Measurements from ENCODE around the gene NLRC3.

Gene NLRC3

DNA sequence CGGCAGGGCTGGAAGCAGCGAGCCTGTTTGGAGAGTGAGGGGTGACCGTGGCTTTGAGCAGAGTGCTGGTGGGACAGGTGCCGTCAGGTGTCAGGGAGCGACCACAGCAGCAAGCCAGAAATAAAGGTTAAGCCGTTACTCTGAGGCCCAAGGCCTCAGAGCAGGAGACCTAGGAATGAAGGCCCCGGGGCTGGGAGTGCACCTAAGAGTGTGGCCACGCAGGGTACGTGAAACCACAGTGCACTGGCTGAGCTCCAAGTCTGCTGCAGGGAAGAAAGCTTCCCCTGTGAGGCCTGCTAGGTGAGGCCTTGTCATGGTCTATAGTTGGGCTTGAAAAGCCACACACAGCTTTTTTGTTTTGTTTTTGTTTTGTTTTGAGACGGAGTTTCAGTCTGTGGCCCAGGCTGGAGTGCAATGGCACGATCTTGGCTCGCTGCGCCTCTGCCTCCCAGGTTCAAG is 67.7 kb downstream of the NLRC3 start:
- POLR2A ChIA-PET = interaction anchor here (0.7 kb wide), 1 partner anchor 75 kb away, joined by 4 read pairs; no protein-coding TSS in a partner anchor
- H3K4me3 ChIP-seq (ENCODE audit: low read depth, low read length) = no peak overlapping the region
- H3K36me3 ChIP-seq (ENCODE audit: control insufficient read depth in 2 of 2, insufficient read depth in 1 of 2, low read length in 2 of 2) = peaks cover 37 to 80% of the 10 kb centered on the region in 2 experiments
- H3K27ac ChIP-seq (ENCODE audit: extremely low read depth, low read depth, low read length) = 0 out of 2 replicates have a peak overlapping the region, but pooled peaks have one; percentile 31
- peak; percentile 50 for TF ChIP-seq ZIC2 (tag by site-specific recombination; IDR thresholded peaks at IDR 0.05)
- peak; percentile 75; the same call in 1 of the 2 replicates for TF ChIP-seq ZNF449 (tag by site-specific recombination; IDR thresholded peaks at IDR 0.05)
- TF ChIP-seq FEZF1 (tag by site-specific recombination; IDR thresholded peaks at IDR 0.05) = 0 out of 2 replicates have a peak, but pooled peaks have one; percentile 10
- TF ChIP-seq TCF7L2 (IDR thresholded peaks at IDR 0.05; ENCODE audit: borderline replicate concordance, low read depth, low read length) = no peak
- TF ChIP-seq ZNF2 (tag by site-specific recombination; IDR thresholded peaks at IDR 0.05) = no peak
- CTCF ChIA-PET = no interaction called here
- peaks cover 3% of the 10 kb centered on the region; the same call in 1 of the 2 replicates for H3K4me1 ChIP-seq (ENCODE audit: control insufficient read depth, insufficient read depth, low read length)
- no peaks in the 10 kb centered on the region for H3K9me3 ChIP-seq (ENCODE audit: control insufficient read depth, insufficient read depth, low read depth, low read length)

GRCh38 chr16:3508736-3509135 is 68.5 kb downstream of the NLRC3 start:
- TF ChIP-seq ZIC2 (tag by site-specific recombination; IDR thresholded peaks at IDR 0.05) (peak; percentile 25; the same call in 1 of the 2 replicates), KLF17 (tag by site-specific recombination; IDR thresholded peaks at IDR 0.05) (0 out of 2 replicates have a peak, but pooled peaks have one; percentile 62), ZNF19 (tag by site-specific recombination; IDR thresholded peaks at IDR 0.05; ENCODE audit: low read depth) (no peak), KLF1 (tag by site-specific recombination; IDR thresholded peaks at IDR 0.05) (peak; percentile 73)
- CTCF ChIA-PET = no interaction called here
- Histone ChIP-seq H3K27ac (ENCODE audit: extremely low read depth, low read depth, low read length) (0 out of 2 replicates have a peak overlapping the region, but pooled peaks have one; percentile 31), H3K4me1 (ENCODE audit: control insufficient read depth, insufficient read depth, low read length) (peaks cover 3% of the 10 kb centered on the region; the same call in 1 of the 2 replicates), H3K36me3 (ENCODE audit: control insufficient read depth in 2 of 2, insufficient read depth in 1 of 2, low read length in 2 of 2) (peaks cover 37 to 72% of the 10 kb centered on the region in 2 experiments), H3K4me3 (ENCODE audit: low read depth, low read length) (no peak overlapping the region), H3K9me3 (ENCODE audit: control insufficient read depth, insufficient read depth, low read depth, low read length) (no peaks in the 10 kb centered on the region)
- POLR2A ChIA-PET = no interaction called here

- no peak overlapping the region for H3K4me3 ChIP-seq (ENCODE audit: low read depth, low read length)
- no peak for TF ChIP-seq ZNF677 (tag by site-specific recombination; IDR thresholded peaks at IDR 0.05)
- no peak for TF ChIP-seq HOXD13 (CRISPR knock-in tag; IDR thresholded peaks at IDR 0.05; ENCODE audit: borderline replicate concordance)
- no peak for TF ChIP-seq ZNF248 (tag by site-specific recombination; IDR thresholded peaks at IDR 0.05)
- TF ChIP-seq OSR2 (tag by site-specific recombination; IDR thresholded peaks at IDR 0.05) = no peak
- TF ChIP-seq ZNF548 (tag by site-specific recombination; IDR thresholded peaks at IDR 0.05) = no peak
- TF ChIP-seq, protein P1, sequence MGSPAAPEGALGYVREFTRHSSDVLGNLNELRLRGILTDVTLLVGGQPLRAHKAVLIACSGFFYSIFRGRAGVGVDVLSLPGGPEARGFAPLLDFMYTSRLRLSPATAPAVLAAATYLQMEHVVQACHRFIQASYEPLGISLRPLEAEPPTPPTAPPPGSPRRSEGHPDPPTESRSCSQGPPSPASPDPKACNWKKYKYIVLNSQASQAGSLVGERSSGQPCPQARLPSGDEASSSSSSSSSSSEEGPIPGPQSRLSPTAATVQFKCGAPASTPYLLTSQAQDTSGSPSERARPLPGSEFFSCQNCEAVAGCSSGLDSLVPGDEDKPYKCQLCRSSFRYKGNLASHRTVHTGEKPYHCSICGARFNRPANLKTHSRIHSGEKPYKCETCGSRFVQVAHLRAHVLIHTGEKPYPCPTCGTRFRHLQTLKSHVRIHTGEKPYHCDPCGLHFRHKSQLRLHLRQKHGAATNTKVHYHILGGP (tag by site-specific recombination; IDR thresholded peaks at IDR 0.05) = no peak
- no peak for TF ChIP-seq ZNF658 (tag by site-specific recombination; IDR thresholded peaks at IDR 0.05)
- TF ChIP-seq, protein P2, sequence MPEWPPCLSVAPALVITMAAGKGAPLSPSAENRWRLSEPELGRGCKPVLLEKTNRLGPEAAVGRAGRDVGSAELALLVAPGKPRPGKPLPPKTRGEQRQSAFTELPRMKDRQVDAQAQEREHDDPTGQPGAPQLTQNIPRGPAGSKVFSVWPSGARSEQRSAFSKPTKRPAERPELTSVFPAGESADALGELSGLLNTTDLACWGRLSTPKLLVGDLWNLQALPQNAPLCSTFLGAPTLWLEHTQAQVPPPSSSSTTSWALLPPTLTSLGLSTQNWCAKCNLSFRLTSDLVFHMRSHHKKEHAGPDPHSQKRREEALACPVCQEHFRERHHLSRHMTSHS (tag by site-specific recombination; IDR thresholded peaks at IDR 0.05) = no peak
- POLR2A ChIA-PET = no interaction called here
- peaks cover 24 to 28% of the 10 kb centered on the region in 2 experiments; a peak in 2 of 3 replicates for H3K36me3 ChIP-seq (ENCODE audit: control insufficient read depth in 2 of 2, insufficient read depth in 1 of 2, low read length in 2 of 2)
- no peaks in the 10 kb centered on the region for H3K9me3 ChIP-seq (ENCODE audit: control insufficient read depth, insufficient read depth, low read depth, low read length)
- CTCF ChIA-PET = no interaction called here
- H3K4me1 ChIP-seq (ENCODE audit: control insufficient read depth, insufficient read depth, low read length) = no peaks in the 10 kb centered on the region
- no peak overlapping the region for H3K27ac ChIP-seq (ENCODE audit: extremely low read depth, low read depth, low read length)
Measured at GRCh38 chr16:3503523-3503922, 73.7 kb downstream of the NLRC3 start.
